Measurements from ENCODE around the gene MUSK. TPM values are rescaled to one million over a fixed set of nuclear protein-coding genes. Genes with fewer than 3 reads are reported as not detected.

MUSK gene
- total and polyA plus RNA-seq, 2 experiments from 2014 or later = not detected

- H2AFZ ChIP-seq = no peak overlapping the region
Observed at GRCh38 chr9:110776221-110776620, 107.6 kb downstream of the MUSK start.

More at GRCh38 chr9:110776221-110776620, 107.6 kb downstream of the MUSK start:
- no peaks in the 10 kb centered on the region for H3K27me3 Mint-ChIP-seq (ENCODE audit: insufficient read depth, low read depth, poor library complexity)
- H3K79me2 ChIP-seq (replicated peaks; ENCODE audit: insufficient read depth) = no peaks in the 10 kb centered on the region
- peak overlapping the region; percentile 31; the same call in 1 of the 2 replicates for H3K27ac Mint-ChIP-seq
- H3K4me1 ChIP-seq (ENCODE audit: insufficient read depth) = peaks cover 20% of the 10 kb centered on the region
- H3K36me3 Mint-ChIP-seq (ENCODE audit: low read depth) = no peaks in the 10 kb centered on the region
- no peak overlapping the region for H3K27ac ChIP-seq (ENCODE audit: low read depth)
- H3K9me2 ChIP-seq (ENCODE audit: insufficient read depth) = no peaks in the 10 kb centered on the region
- ATAC-seq = no peak
- TF ChIP-seq ZNF331 (CRISPR knock-in tag; IDR thresholded peaks at IDR 0.05; ENCODE audit: low read depth) = no peak
- no peak for TF ChIP-seq ZNF462 (CRISPR knock-in tag; IDR thresholded peaks at IDR 0.05)
- no peak for TF ChIP-seq CTCF (conservative IDR thresholded peaks at IDR 0.05; ENCODE audit: low read depth in 2 of 2)
- TF ChIP-seq ETS1 (IDR thresholded peaks at IDR 0.05) = no peak
- TF ChIP-seq ZNF114 (CRISPR knock-in tag; IDR thresholded peaks at IDR 0.05) = no peak
- no peak for TF ChIP-seq EZH2 (IDR thresholded peaks at IDR 0.05; ENCODE audit: low read depth, unreplicated experiment)
- no peak for TF ChIP-seq STAT1 (IDR thresholded peaks at IDR 0.05; ENCODE audit: unreplicated experiment)
- no peak for TF ChIP-seq POLR2AphosphoS5 (IDR thresholded peaks at IDR 0.05; ENCODE audit: low read depth)
- no peak for TF ChIP-seq CREB1 (CRISPR knock-in tag; IDR thresholded peaks at IDR 0.05; ENCODE audit: low read depth)
- TF ChIP-seq JUNB (IDR thresholded peaks at IDR 0.05; ENCODE audit: unreplicated experiment) = no peak
- H3K4me1 Mint-ChIP-seq = peaks cover 20% of the 10 kb centered on the region
- no peaks in the 10 kb centered on the region for H3F3A ChIP-seq (replicated peaks; ENCODE audit: low read depth)
- H3K36me3 ChIP-seq (ENCODE audit: insufficient read depth) = no peaks in the 10 kb centered on the region
- H3K4me3 Mint-ChIP-seq = no peak overlapping the region
- H3K9me3 Mint-ChIP-seq = no peaks in the 10 kb centered on the region
- H3K27me3 ChIP-seq (ENCODE audit: insufficient read depth) = no peaks in the 10 kb centered on the region
- no peak for DNase-seq (ENCODE audit: low spot score)
- no peaks in the 10 kb centered on the region for H4K20me1 ChIP-seq (replicated peaks; ENCODE audit: insufficient read depth)
- no peak overlapping the region for H3K4me3 ChIP-seq
- no peak overlapping the region; the same call in 1 of the 2 replicates for H3K4me2 ChIP-seq

Data from GM23338 (cell line).